Kidney (tissue), 14 donors: ENCODE data around the gene UCK1. TPM values are rescaled to one million over a fixed set of nuclear protein-coding genes. Genes with fewer than 3 reads are reported as not detected.

ENCODE experiments used
- DNase-seq, 5 donors: peaks; one replicate each; pipeline ENCODE4 v3.0.0-alpha.2; 2013 to 2020
- FAIRE-seq: peaks from 2 replicates; lab custom pipeline; 2012; peaks lifted over from hg19 to GRCh38; lab: Jason Lieb, UNC
- H3K27ac ChIP-seq, 2 donors: one replicate each; pipeline ENCODE4 v1.7.0; 2013; ENCODE audit warnings: low read depth in 2 of 2, low read length in 2 of 2, inconsistent platforms in 1 of 2
- H3K27me3 ChIP-seq: one replicate; pipeline ENCODE4 v1.7.1; 2013; ENCODE audit warnings: low read length, inconsistent platforms; ENCODE audit not compliant: control insufficient read depth, insufficient read depth
- H3K36me3 ChIP-seq, 3 donors: one replicate each; pipeline versions ENCODE4 v1.7.0 to v1.7.1; 2013; ENCODE audit warnings: low read length in 3 of 3, control low read depth in 1 of 3, inconsistent platforms in 1 of 3; ENCODE audit not compliant: insufficient read depth in 3 of 3, control insufficient read depth in 2 of 3
- H3K4me1 ChIP-seq, 3 donors: one replicate each; pipeline versions ENCODE4 v1.7.0 to v1.7.1; 2013; ENCODE audit warnings: low read length in 3 of 3, inconsistent platforms in 1 of 3, low read depth in 1 of 3; ENCODE audit not compliant: control insufficient read depth in 2 of 3, insufficient read depth in 2 of 3
- H3K4me3 ChIP-seq, 3 donors: one replicate each; pipeline versions ENCODE4 v1.7.0 to v1.8.1; 2013; ENCODE audit warnings: low read length in 3 of 3, control low read depth in 1 of 3, inconsistent platforms in 1 of 3
- H3K9ac ChIP-seq, 3 donors: one replicate each; pipeline versions ENCODE4 v1.7.0 to v1.7.1; 2013; ENCODE audit warnings: low read length in 3 of 3, control low read depth in 1 of 3, inconsistent platforms in 1 of 3
- H3K9me3 ChIP-seq, 3 donors: one replicate each; pipeline versions ENCODE4 v1.7.0 to v1.7.1; 2013; ENCODE audit warnings: low read length in 3 of 3, control low read depth in 1 of 3, inconsistent platforms in 1 of 3; ENCODE audit not compliant: control insufficient read depth in 2 of 3, insufficient read depth in 1 of 3
- CTCF ChIP-seq: IDR thresholded peaks from 3 replicates; pipeline ENCODE4 v1.5.1; 2012; ENCODE audit warnings: mild to moderate bottlenecking, moderate library complexity, borderline replicate concordance; ENCODE audit not compliant: insufficient read depth; ENCODE audit errors: extremely low read depth
- intact Hi-C: fragments of 100-400 bp; cut with DNase I; formaldehyde crosslinking; loops from one replicate; pipeline ENCODE4 v1.11.1; 2022
- polyA plus RNA-seq: library from polyadenylated mRNA; stranded (reverse); fragments of 350-450 nt; fragmentation: Illumina TruSeq; extraction: RNeasy Lipid Tissue Mini Kit (QIAGEN cat#74804); gene quantifications from one replicate; pipeline ENCODE4 v1.2.3, GENCODE V29; 2014; ENCODE audit warnings: low read depth, low replicate concordance; ENCODE audit not compliant: insufficient read depth
- total RNA-seq: library from RNA; stranded (reverse); fragmentation: NEBNext Ultra II Directional; extraction: Animal tissue kit (Norgen Biotek cat#: 25700); gene quantifications from one replicate; pipeline ENCODE4 v1.2.1, GENCODE V29; 2021
- donor health status: control.
- donor health status: control.
- donor health status: control.
- donor health status: control.
- donor health status: control.
- donor health status: DM: yes; HTN: yes; CAD: no.
- donor health status: Normal renal cell carcinoma (clear cell type).

The UCK1 gene
- total and polyA plus RNA-seq, 2 donors from 2014 or later: 31.3 to 34.6 TPM

DNA sequence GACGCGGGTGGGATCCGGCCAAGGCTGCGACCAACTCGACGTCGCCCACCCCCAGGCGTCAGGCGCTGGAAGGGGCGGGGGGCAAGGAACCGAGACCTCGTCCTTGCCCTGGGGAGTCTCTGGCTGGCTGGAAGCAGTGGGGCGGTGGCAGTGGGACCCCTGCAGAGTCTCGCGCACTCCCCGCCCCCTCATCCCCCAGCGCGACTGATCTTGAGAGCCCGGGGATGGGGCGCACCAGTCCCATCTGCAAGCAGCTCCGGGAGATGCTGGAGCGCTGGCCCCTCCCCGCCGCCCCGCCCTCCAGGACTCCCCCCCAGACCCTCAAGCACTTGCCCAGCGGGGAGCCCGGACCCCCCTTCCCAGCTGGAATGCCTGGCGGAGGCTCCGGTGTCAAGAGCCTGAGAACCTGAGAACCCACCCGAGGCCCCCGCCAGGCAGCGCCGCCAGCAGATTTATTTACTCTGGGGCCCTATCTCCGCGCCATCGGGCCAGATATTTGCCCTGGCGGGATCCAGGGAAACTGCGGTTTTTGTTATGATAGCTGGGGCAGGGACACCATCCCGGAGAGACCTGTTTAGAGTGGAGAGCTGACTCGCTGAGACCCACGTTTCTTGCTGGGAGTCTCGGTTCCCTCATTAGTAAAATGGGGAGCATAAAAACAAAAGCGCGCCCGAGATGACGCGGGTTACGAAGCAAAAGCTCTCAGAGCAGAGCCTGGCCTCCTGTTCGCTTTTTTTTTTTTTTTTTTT lies 15.4 kb upstream of the UCK1 start:
- H3K27me3 ChIP-seq: peaks cover 2% of the 10 kb centered on the region
- intact Hi-C loops: no loop called here

DNA sequence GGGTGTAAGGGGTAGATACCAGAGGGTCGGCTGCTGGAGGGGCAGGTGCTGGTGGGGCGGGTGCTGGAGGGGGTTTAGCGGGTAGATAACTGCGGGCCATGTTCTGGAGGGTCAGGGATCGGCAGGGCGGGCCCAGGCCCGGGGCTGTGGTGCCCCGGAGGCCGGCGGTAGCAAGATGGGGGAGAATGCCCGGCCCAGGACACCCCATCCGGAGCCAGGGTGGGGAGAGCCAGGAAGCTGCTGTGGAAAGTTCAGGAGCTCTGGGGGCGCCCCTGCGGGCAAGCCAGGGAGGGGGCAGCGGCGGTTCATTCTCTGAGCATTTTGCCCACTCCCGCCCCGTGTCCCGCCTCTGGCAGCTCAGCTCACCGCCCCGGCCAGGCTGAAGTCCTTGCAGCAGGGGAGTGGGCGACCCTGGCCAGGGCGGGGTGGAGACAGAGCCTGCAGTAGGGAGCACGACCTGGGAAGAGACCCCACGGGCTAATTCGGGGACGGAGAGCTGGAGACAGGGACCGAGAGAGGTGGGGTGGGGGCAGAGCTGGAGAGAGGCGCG lies 14.8 kb upstream of the UCK1 start:
- H3K27ac ChIP-seq: no peak overlapping the region
- H3K27me3 ChIP-seq: peaks cover 2% of the 10 kb centered on the region
- no peak overlapping the region for H3K9ac ChIP-seq
- peak in 4 of 5 donors; percentile 41 to 80 (median 49) for DNase-seq
- no peak for TF ChIP-seq CTCF
- H3K4me1 ChIP-seq: peaks cover 0 to 2% (median 0%) of the 10 kb centered on the region in 3 donors
- intact Hi-C loops: no loop called here
- H3K9me3 ChIP-seq: peaks cover 0 to 8% (median 0%) of the 10 kb centered on the region in 3 donors
- FAIRE-seq: no peak
- H3K4me3 ChIP-seq: no peak overlapping the region
- no peaks in the 10 kb centered on the region for H3K36me3 ChIP-seq

More for the DNA sequence above, 15.4 kb upstream of the UCK1 start:
- Histone ChIP-seq H3K9me3 (peaks cover 0 to 8% (median 0%) of the 10 kb centered on the region in 3 donors), H3K4me3 (no peak overlapping the region), H3K36me3 (no peaks in the 10 kb centered on the region), H3K4me1 (peaks cover 0 to 2% (median 0%) of the 10 kb centered on the region in 3 donors), H3K27ac (no peak overlapping the region), H3K9ac (no peak overlapping the region)
- DNase-seq: peak in 4 of 5 donors; percentile 93 to 94 (median 94)
- FAIRE-seq: no peak
- TF ChIP-seq CTCF: no peak

DNA sequence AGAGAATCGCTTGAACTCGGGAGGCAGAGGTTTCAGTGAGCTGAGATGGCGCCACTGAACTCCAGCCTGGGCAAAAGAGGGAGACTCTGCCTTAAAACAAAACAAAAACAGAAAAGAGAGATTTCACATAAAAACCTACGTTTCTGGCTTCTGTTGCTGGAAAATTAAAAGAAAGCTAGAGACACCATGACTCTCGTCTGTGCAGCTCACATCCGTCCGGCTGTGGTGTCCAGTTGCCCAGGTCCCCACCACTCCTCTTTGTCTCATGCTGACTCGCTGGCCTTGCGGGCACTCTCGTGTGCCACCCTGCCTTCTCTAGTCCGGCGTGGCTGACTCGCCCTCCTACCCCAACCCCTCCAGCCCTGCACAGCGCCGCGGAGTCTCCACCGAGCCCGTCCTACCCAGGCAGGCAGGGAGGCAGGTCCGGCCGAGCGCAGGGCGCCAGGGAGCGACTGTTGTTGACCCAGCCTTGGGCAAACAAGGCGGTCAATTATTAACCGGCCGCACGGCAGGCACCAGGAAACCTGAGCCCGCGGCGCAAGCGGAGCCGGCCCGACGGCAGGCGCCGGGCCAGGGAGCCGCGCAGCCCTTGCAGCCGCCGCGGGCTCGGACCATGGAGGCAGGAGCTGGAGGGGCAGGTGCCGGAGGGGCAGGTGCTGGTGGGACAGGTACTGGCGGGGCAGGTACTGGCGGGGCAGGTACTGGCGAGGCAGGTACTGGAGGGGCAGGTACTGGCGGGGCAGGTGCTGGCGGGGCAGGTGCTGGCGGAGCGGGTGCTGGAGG lies 14.1 kb upstream of the UCK1 start, which contains the start of gene PRRT1B:
Gene PRRT1B (plus strand): TSS at position 521 of the 783 bp plus-strand sequence. CDS start 93 bp downstream, at position 614.
- H3K9ac ChIP-seq: no peak within 1 kb of the TSS
- H3K36me3 ChIP-seq: no peaks in the 10 kb centered on the region
- DNase-seq (peak; percentile 90 to 93 (median 92)), FAIRE-seq (no peak)
- intact Hi-C loops: no loop called here
- peaks cover 2% of the 10 kb centered on the region for H3K27me3 ChIP-seq
- peaks cover 0 to 8% (median 0%) of the 10 kb centered on the region in 3 donors for H3K9me3 ChIP-seq
- H3K4me3 ChIP-seq: peak within 1 kb of the TSS in 2 of 3 donors; percentile 15 to 52
- no peak for TF ChIP-seq CTCF
- peaks cover 0 to 2% (median 0%) of the 10 kb centered on the region in 3 donors for H3K4me1 ChIP-seq
- H3K27ac ChIP-seq: peak within 1 kb of the TSS in 1 of 2 donors; percentile 9
